SK-N-MC (cell line): Measurements from ENCODE around the gene HOXC4.
"Not testable (repeated sequence)": the region's sequence is repeated elsewhere in the genome, so short reads cannot be mapped to it uniquely, and the experiment has no call there.

ENCODE experiments used
- EZH2 ChIP-seq: fragments of 200-600 bp; sonication (generic); IDR thresholded peaks from one replicate; pipeline ENCODE4 v1.6.1; 2017; ENCODE audit warnings: antibody characterized with exemption
- POLR2AphosphoS5 ChIP-seq: IDR thresholded peaks from 2 replicates; pipeline ENCODE4 v1.6.1; 2012; ENCODE audit warnings: mild to moderate bottlenecking, low read depth, low read length, borderline replicate concordance

DNA sequence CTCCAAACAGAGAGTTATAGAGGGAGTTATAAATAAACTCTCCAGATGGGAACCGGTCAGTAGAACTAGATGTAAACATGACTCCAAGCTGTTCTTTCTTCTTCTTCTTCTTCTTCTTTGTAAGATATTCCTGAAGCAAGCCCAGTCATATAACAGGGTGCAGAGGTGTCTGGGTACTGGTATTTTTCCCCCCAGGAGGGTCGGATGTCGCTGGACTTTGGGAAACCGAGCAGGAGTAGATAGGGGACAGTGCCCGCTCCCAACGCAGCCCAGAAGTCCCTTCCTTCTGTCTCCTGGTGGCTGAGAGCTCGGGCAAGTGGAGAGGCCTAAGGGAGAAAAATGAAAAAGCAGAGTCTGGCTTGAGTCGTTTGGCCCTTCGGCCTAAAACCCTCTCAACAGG, 25.5 kb downstream of the HOXC4 start:
- TF ChIP-seq EZH2, POLR2AphosphoS5: not testable (repeated sequence)
